ENCODE results near the gene MYH9. TPM values are rescaled to one million over a fixed set of nuclear protein-coding genes. Genes with fewer than 3 reads are reported as not detected.
A peak's percentile ranks its signal among the peaks of the same experiment; 100 is the strongest.

The MYH9 gene
- total RNA-seq, 1 experiment from 2014 or later = 788 TPM

DNA sequence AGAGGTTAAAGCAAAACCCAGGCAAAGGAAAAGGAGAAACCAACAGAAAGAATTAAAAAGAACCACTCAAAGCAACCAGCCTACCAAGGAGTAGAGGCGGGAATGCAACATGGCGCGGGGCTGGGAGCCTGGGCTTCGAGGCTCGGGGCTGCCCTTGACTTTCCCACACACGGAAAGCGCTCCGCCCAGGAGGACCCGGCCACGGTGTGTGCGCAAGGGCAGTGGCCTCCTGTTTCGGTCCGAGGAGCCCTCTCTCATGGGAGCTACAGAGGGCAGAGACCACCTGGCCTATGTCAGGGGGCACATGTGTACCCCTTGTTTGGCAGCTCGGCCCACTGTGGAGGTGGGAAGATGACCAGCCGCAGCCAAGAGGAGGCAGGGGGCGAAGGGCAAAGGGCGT is 78.9 kb downstream of the MYH9 start:
- peak; percentile 47 for TF ChIP-seq POLR2AphosphoS5 (IDR thresholded peaks at IDR 0.05; ENCODE audit: low read depth, low read length)
- TF ChIP-seq, protein P1, sequence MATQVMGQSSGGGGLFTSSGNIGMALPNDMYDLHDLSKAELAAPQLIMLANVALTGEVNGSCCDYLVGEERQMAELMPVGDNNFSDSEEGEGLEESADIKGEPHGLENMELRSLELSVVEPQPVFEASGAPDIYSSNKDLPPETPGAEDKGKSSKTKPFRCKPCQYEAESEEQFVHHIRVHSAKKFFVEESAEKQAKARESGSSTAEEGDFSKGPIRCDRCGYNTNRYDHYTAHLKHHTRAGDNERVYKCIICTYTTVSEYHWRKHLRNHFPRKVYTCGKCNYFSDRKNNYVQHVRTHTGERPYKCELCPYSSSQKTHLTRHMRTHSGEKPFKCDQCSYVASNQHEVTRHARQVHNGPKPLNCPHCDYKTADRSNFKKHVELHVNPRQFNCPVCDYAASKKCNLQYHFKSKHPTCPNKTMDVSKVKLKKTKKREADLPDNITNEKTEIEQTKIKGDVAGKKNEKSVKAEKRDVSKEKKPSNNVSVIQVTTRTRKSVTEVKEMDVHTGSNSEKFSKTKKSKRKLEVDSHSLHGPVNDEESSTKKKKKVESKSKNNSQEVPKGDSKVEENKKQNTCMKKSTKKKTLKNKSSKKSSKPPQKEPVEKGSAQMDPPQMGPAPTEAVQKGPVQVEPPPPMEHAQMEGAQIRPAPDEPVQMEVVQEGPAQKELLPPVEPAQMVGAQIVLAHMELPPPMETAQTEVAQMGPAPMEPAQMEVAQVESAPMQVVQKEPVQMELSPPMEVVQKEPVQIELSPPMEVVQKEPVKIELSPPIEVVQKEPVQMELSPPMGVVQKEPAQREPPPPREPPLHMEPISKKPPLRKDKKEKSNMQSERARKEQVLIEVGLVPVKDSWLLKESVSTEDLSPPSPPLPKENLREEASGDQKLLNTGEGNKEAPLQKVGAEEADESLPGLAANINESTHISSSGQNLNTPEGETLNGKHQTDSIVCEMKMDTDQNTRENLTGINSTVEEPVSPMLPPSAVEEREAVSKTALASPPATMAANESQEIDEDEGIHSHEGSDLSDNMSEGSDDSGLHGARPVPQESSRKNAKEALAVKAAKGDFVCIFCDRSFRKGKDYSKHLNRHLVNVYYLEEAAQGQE (IDR thresholded peaks at IDR 0.05; ENCODE audit: insufficient read depth in 1 of 2, low read depth in 2 of 2, low read length in 1 of 2) = no peak
- no peak for ATAC-seq
- H3K4me3 ChIP-seq (ENCODE audit: low read depth in 2 of 2, low read length in 2 of 2) = no peak overlapping the region
- DNase-seq (ENCODE audit: low read depth, low spot score) = no peak
- H3K36me3 ChIP-seq (ENCODE audit: control insufficient read depth, insufficient read depth, low read length) = peaks cover 18% of the 10 kb centered on the region
- POLR2A ChIA-PET = no interaction called here
- CTCF ChIA-PET = no interaction called here
- H3K27me3 ChIP-seq (ENCODE audit: control insufficient read depth, insufficient read depth, low read length) = no peaks in the 10 kb centered on the region
- intact Hi-C loops (cut with micrococcal nuclease; ENCODE audit: unreplicated experiment) (no loop called here), in situ Hi-C loops (cut with HindIII; ENCODE audit: low pct_unique_long_range_greater_than_20kb, low sequenced_read_pairs) (no loop called here)
- 0 out of 2 replicates have a peak, but pooled peaks cover 3% of the 10 kb centered on the region for H3K4me1 ChIP-seq (ENCODE audit: control insufficient read depth, insufficient read depth, low read length)
- H3K9me3 ChIP-seq (ENCODE audit: control insufficient read depth, insufficient read depth, low read depth, low read length) = no peaks in the 10 kb centered on the region
- no peak overlapping the region for H3K27ac ChIP-seq (ENCODE audit: low read length)
- no TSS peak for BruUV-seq (replicated peaks)

DNA sequence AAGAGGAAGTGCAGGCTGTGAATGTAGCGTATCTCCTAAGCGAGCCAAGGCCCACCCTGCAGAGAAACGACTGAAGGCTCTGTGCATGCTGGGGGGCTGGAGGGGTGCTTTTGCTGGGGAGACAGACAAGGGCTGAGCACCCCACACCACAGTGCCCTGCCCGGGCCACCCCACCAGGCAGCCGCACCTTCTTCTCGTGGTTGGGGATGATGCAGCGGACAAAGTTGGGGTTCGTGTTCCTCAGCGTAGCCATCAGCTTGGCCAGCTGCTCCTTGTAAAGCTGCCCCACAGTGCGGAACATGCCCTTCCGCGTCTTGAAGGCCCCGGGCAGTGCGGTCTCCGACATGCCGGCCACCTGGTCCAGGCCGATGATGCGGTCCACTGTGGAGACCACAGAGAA is 81.5 kb downstream of the MYH9 start:
- in situ Hi-C loops (cut with HindIII; ENCODE audit: low pct_unique_long_range_greater_than_20kb, low sequenced_read_pairs) = no loop called here

More for the DNA sequence above, 81.5 kb downstream of the MYH9 start:
- Histone ChIP-seq H3K27ac (ENCODE audit: low read length) (no peak overlapping the region; the same call in 1 of the 2 replicates), H3K4me3 (ENCODE audit: low read depth in 2 of 2, low read length in 2 of 2) (no peak overlapping the region), H3K9me3 (ENCODE audit: control insufficient read depth, insufficient read depth, low read depth, low read length) (no peaks in the 10 kb centered on the region), H3K4me1 (ENCODE audit: control insufficient read depth, insufficient read depth, low read length) (peaks cover 21% of the 10 kb centered on the region), H3K36me3 (ENCODE audit: control insufficient read depth, insufficient read depth, low read length) (peaks cover 25% of the 10 kb centered on the region), H3K27me3 (ENCODE audit: control insufficient read depth, insufficient read depth, low read length) (no peaks in the 10 kb centered on the region)
- TF ChIP-seq POLR2AphosphoS5 (IDR thresholded peaks at IDR 0.05; ENCODE audit: low read depth, low read length) = no peak
- TF ChIP-seq, protein P2, sequence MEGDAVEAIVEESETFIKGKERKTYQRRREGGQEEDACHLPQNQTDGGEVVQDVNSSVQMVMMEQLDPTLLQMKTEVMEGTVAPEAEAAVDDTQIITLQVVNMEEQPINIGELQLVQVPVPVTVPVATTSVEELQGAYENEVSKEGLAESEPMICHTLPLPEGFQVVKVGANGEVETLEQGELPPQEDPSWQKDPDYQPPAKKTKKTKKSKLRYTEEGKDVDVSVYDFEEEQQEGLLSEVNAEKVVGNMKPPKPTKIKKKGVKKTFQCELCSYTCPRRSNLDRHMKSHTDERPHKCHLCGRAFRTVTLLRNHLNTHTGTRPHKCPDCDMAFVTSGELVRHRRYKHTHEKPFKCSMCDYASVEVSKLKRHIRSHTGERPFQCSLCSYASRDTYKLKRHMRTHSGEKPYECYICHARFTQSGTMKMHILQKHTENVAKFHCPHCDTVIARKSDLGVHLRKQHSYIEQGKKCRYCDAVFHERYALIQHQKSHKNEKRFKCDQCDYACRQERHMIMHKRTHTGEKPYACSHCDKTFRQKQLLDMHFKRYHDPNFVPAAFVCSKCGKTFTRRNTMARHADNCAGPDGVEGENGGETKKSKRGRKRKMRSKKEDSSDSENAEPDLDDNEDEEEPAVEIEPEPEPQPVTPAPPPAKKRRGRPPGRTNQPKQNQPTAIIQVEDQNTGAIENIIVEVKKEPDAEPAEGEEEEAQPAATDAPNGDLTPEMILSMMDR (IDR thresholded peaks at IDR 0.05) = no peak
- TF ChIP-seq, protein P1 (IDR thresholded peaks at IDR 0.05; ENCODE audit: insufficient read depth in 1 of 2, low read depth in 2 of 2, low read length in 1 of 2) = no peak
- no peak for TF ChIP-seq TCF7L2 (IDR thresholded peaks at IDR 0.05; ENCODE audit: low read depth, low read length)
- no peak for TF ChIP-seq SIN3A (IDR thresholded peaks at IDR 0.05; ENCODE audit: borderline replicate concordance, insufficient read depth, low read depth, low read length)
- ChIA-PET CTCF (no interaction called here), POLR2A (interaction anchor here (0.6 kb wide), 1 partner anchor 827 kb away, joined by 9 read pairs; no protein-coding TSS in a partner anchor)
- BruUV-seq (replicated peaks) = no TSS peak
- DNase-seq (ENCODE audit: low read depth, low spot score) (no peak), ATAC-seq (no peak)
- intact Hi-C loops (cut with micrococcal nuclease; ENCODE audit: unreplicated experiment) = no loop called here

Measured in Panc1 (cell line).